HEK293 (cell line): ENCODE results near the gene MAL.

ENCODE experiments used
- CTCF ChIA-PET: fragments of 350-600 bp; formaldehyde crosslinking; extraction: SDS; loops from one replicate; lab custom pipeline; 2021; ENCODE audit warnings: antibody characterized with exemption; lab: Yijun Ruan, JAX
- POLR2A ChIA-PET: fragments of 300-600 bp; formaldehyde crosslinking; extraction: SDS; loops from one replicate; lab custom pipeline; 2020; ENCODE audit warnings: antibody characterized with exemption, inconsistent platforms; lab: Yijun Ruan, JAX
- H3K27ac ChIP-seq: fragments of 200-500 bp; sonication (Bioruptor generic); 2 replicates; pipeline ENCODE4 v1.5.1; 2014; ENCODE audit warnings: low read depth, low read length, control low read depth, inconsistent platforms; ENCODE audit errors: extremely low read depth
- H3K36me3 ChIP-seq, 2 experiments: fragments of 200-500 bp in 1 of 2; sonication (Bioruptor generic) in 1 of 2; 1 replicate in 1 of 2; 2 replicates in 1 of 2; pipeline ENCODE4 v1.5.1; 2014 to 2017; ENCODE audit warnings: inconsistent platforms in 2 of 2, low read length in 2 of 2; ENCODE audit not compliant: control insufficient read depth in 2 of 2, insufficient read depth in 1 of 2
- H3K4me1 ChIP-seq: fragments of 200-500 bp; sonication (Bioruptor generic); 2 replicates; pipeline ENCODE4 v1.5.1; 2014; ENCODE audit warnings: mild to moderate bottlenecking, low read length, inconsistent platforms; ENCODE audit not compliant: control insufficient read depth, insufficient read depth
- H3K4me3 ChIP-seq: 2 replicates; pipeline ENCODE4 v1.5.1; 2011; ENCODE audit warnings: low read depth, mild to moderate bottlenecking, control low read depth, low read length, moderate library complexity
- H3K9me3 ChIP-seq: fragments of 200-500 bp; sonication (Bioruptor generic); 2 replicates; pipeline ENCODE4 v1.5.1; 2014; ENCODE audit warnings: low read depth, low read length, inconsistent platforms; ENCODE audit not compliant: control insufficient read depth, insufficient read depth
- PATZ1 ChIP-seq: fragments of 450-650 bp; formaldehyde crosslinking; IDR thresholded peaks from 2 replicates; pipeline ENCODE4 v1.5.1; 2016; ENCODE audit warnings: missing biosample characterization, missing genetic modification characterization
- PRDM4 ChIP-seq: fragments of 450-650 bp; formaldehyde crosslinking; IDR thresholded peaks from 2 replicates; pipeline ENCODE4 v1.5.1; 2017; ENCODE audit warnings: missing biosample characterization, missing genetic modification characterization
- TCF7L2 ChIP-seq: IDR thresholded peaks from 2 replicates; pipeline ENCODE4 v1.6.1; 2011; ENCODE audit warnings: low read depth, mild to moderate bottlenecking, inconsistent platforms, low read length, moderate library complexity, borderline replicate concordance
- TSHZ1 ChIP-seq: fragments of 450-650 bp; formaldehyde crosslinking; IDR thresholded peaks from 2 replicates; pipeline ENCODE4 v1.5.1; 2016; ENCODE audit warnings: missing biosample characterization, missing genetic modification characterization, borderline replicate concordance
- ZBTB11 ChIP-seq: fragments of 450-650 bp; formaldehyde crosslinking; conservative IDR thresholded peaks from 2 replicates; pipeline ENCODE4 v1.5.1; 2016; ENCODE audit warnings: low read depth, missing biosample characterization, missing genetic modification characterization
- ZBTB49 ChIP-seq: fragments of 450-650 bp; formaldehyde crosslinking; IDR thresholded peaks from 2 replicates; pipeline ENCODE4 v1.5.1; 2016; ENCODE audit warnings: missing biosample characterization, missing genetic modification characterization, low read depth
- ZNF138 ChIP-seq: fragments of 450-650 bp; formaldehyde crosslinking; IDR thresholded peaks from 2 replicates; pipeline ENCODE4 v1.5.1; 2016; ENCODE audit warnings: missing biosample characterization, missing genetic modification characterization, borderline replicate concordance
- ZNF362 ChIP-seq: fragments of 450-650 bp; formaldehyde crosslinking; IDR thresholded peaks from 2 replicates; pipeline ENCODE4 v1.5.1; 2016; ENCODE audit warnings: missing biosample characterization, missing genetic modification characterization
- ZNF404 ChIP-seq: fragments of 450-650 bp; formaldehyde crosslinking; IDR thresholded peaks from 2 replicates; pipeline ENCODE4 v1.5.1; 2017; ENCODE audit warnings: missing biosample characterization, missing genetic modification characterization
- ZNF416 ChIP-seq: fragments of 450-650 bp; formaldehyde crosslinking; IDR thresholded peaks from 2 replicates; pipeline ENCODE4 v1.5.1; 2016; ENCODE audit warnings: missing biosample characterization, missing genetic modification characterization
- ZNF423 ChIP-seq: fragments of 450-650 bp; formaldehyde crosslinking; IDR thresholded peaks from 2 replicates; pipeline ENCODE4 v1.5.1; 2016; ENCODE audit warnings: missing biosample characterization, missing genetic modification characterization
- ZNF473 ChIP-seq: fragments of 450-650 bp; formaldehyde crosslinking; IDR thresholded peaks from 2 replicates; pipeline ENCODE4 v1.5.1; 2017; ENCODE audit warnings: missing biosample characterization, missing genetic modification characterization
- ZNF692 ChIP-seq: fragments of 450-650 bp; formaldehyde crosslinking; IDR thresholded peaks from 2 replicates; pipeline ENCODE4 v1.5.1; 2016; ENCODE audit warnings: missing biosample characterization, missing genetic modification characterization
- ZNF747 ChIP-seq: fragments of 450-650 bp; formaldehyde crosslinking; IDR thresholded peaks from 2 replicates; pipeline ENCODE4 v1.5.1; 2016; ENCODE audit warnings: missing biosample characterization, missing genetic modification characterization
- ZSCAN4 ChIP-seq: fragments of 450-650 bp; formaldehyde crosslinking; IDR thresholded peaks from 2 replicates; pipeline ENCODE4 v1.5.1; 2017; ENCODE audit warnings: missing biosample characterization, missing genetic modification characterization

Gene MAL

GRCh38 chr2:95034221-95034620 lies 8.7 kb downstream of the MAL start:
- H3K9me3 ChIP-seq = no peaks in the 10 kb centered on the region
- TF ChIP-seq ZNF416 (no peak), TSHZ1 (no peak), PRDM4 (no peak), ZSCAN4 (no peak), ZBTB49 (tag by site-specific recombination) (no peak), ZNF362 (tag by site-specific recombination) (no peak), ZNF692 (no peak), ZNF404 (tag by site-specific recombination) (no peak), PATZ1 (tag by site-specific recombination) (no peak), ZNF138 (tag by site-specific recombination) (no peak), ZNF423 (tag by site-specific recombination) (no peak), ZNF473 (tag by site-specific recombination) (no peak), ZNF747 (tag by site-specific recombination) (no peak), ZBTB11 (tag by site-specific recombination) (no peak), TCF7L2 (no peak)
- no peaks in the 10 kb centered on the region for H3K4me1 ChIP-seq
- no peaks in the 10 kb centered on the region for H3K36me3 ChIP-seq
- H3K4me3 ChIP-seq = no peak overlapping the region
- ChIA-PET CTCF (interaction anchor here (0.6 to 1.2 kb wide), 2 partner anchors 12 to 29 kb away, joined by 4 to 5 read pairs; no protein-coding TSS in a partner anchor), POLR2A (no interaction called here)
- H3K27ac ChIP-seq = no peak overlapping the region
